Cortex of kidney (tissue), 1 donor: ENCODE measurements around the gene LAGE3.

Source experiments
- DNase-seq: peaks from one replicate; lab custom pipeline; 2025; lab: John Stamatoyannopoulos, UW

LAGE3 gene

DNA sequence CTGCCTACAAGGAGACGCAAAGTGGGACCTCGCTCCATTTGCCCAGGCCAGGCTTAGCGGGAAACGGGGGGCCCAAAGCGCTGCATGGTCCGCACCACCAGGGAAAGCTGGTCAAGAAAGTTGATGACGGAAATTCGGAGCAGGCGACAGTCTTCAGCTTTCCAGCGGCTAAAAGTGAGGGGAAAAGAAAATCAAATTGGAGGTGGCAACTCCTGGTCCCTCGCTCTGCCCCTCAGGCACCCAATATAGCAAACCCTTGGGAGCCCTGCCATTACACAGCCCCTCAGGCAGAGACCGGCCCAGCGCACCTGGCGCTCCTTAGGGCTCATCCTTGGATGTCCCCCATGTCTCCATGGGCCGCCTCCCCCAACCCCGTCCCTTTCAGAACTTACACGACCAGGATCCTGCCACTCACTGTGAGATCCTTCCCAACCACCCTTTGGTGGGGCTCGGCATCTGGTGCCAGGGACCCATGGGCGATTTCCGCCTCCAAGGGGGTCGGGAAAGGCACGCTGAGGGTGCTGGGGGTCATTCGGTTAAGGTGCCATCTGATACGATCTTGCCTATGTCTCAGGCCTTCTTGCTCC lies 1.1 kb downstream of the LAGE3 start:
- no peak for DNase-seq

DNA sequence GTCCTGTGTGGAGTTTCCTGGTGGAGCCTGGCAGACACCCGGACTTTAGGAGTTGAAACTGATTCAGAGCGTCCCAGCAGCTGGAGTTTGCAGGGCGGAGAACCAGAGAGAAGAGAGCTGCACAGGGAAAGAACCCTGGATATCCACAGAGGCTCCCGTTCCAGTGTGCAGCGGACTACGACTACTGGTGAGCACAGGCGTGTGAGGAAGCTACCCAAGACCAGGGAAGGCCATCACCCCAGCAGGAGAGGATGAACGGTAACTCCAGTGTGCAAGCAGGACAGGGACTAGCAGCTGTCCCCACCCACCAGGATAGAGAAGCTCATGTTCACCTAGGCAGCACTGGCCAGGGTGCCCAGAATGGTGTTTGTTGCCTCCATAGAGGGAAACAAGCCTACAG lies 2.3 kb downstream of the LAGE3 start:
- DNase-seq = no peak

DNA sequence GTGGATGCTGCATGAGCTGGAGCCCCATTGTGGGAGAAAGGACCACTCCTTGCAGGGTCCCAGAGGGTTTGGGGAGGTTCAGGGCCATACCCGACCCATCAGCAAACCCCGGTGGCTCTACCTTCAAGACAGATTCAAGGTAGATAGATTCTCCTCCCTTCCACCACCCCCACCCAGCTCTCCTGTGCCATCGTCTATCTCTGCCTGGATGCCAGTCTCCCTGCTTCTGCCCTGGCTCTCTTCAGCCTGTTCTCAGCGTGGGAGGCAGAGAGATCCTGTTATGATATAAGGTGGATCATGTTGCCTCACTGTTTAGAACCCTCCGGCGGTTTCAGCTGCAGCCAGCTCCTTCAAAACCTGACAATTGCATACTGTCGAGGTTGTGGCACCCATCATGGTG lies 5.4 kb downstream of the LAGE3 start:
- no peak for DNase-seq

DNA sequence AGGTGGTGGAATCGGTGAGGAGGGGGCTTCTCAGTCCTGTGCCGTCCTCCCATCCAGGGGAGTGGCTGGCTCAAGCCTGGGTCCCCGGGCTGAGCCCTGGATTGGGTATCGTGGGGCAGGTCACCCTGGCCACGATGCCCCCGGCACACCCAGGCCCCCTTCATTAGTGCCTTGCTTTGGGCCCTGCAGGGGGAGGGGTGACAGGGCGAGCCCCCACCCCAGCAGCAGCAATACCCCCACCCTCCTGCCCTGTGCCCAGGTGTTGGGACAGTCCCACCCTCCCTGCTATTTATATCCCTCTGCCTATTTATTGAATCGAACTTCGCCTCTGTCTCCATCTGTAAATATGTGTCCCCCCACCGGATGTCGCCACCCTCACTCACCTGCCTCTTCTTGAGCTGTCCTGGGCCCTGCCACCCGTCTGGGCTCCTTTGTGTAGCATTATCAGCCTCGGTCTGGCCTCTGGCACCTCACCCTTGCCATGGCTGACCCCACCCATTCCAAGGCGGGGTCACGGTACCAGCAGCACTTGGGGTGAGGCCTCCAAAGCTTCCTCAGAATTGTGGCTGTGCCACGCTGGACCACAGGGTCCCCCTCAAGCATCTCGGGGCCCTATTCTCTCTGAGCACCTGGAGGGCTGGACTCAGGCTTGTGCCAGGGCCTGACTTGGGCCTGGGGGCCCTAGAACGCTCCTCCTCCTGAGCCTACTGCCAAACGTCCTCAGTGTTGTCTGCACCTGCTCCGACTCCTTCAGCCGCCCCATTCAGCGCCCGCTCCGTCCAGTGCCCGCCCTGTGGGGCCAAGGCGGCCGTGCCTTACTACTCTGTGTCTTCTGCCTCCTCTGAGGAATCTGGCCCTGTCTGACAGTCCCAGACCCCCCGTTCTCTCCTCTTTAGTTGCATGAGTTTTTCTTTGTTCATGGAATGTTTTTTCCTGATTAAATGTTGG lies 6.1 kb downstream of the LAGE3 start:
- DNase-seq = no peak

DNA sequence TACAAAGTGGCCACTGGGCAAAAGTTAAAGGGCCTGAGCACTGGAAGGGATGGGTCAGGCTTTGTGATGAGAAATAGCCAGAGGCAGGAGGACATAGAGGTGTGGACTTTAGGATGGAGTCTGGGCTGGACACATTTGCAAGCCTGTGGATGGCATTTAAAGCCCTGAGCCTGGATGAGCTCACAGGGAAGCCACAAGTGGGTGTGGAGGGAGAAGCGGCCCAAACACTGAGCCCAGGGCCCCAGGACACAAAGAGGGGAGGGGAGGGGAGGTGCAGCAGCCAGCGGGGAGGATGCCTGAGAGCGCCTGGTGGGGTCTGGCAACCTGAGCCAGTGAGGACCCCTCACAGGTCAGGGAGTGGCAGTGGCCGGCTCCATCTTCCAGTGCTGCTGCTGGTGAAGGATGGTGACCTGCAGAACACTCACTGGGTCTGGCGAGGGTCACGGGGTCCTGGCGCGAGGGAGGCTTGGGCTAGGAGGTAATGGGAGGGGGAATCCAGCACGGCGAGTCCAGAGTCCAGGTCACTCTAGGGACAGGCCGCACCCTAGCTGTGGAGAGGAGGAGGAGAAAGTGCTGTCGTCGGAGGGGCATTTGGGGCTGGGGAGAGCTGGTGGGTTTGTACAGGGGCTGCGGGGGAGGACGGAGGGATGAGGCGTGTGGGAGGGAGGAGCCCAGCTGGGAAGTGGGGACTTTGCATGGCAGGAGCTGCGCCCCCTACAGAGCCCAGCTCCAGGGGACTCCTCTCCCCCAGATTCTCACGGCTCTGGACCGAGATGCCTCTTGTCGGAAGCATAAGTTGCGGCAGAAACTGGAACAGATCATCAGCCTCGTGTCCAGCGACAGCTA lies 7.0 kb downstream of the LAGE3 start:
- DNase-seq = no peak

DNA sequence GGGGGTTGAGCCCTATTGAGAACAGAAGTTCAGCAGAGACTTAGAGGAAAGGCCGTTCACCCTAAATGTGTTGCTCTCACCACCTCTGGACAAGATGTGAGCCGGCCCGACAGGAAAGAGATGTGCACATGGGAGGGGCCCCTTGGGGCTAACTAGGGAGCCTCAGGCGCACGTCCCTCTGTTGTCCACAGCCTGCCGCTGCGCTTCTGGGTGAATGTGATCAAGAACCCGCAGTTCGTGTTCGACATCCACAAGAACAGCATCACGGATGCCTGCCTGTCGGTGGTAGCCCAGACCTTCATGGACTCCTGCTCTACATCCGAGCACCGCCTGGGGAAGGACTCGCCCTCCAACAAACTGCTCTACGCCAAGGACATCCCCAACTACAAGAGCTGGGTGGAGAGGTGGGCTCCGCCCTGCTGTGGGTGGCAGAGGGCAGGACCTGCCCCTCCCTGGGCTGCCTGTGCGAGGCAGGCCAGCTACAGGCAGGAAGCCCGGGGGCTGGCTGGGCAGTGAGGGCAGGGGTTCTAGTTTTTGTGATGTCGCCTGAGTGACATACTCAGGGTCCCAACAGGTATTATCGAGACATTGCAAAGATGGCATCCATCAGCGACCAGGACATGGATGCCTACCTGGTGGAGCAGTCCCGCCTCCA lies 8.0 kb downstream of the LAGE3 start:
- no peak for DNase-seq

DNA sequence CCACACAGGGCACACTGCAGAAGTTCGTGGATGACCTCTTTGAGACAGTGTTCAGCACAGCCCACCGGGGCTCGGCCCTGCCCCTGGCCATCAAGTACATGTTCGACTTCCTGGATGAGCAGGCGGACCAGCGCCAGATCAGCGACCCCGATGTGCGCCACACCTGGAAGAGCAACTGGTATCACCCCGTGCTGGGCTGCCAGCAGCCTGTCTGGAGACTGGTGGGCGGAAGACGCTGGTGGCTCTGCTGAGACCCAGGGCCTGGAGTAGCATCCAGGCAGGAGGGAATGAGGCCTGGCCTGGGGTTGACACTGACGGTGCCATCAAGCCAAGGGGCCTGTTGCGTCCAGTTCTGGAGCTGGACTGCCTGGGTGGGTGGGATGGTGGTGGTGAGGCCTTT lies 8.6 kb downstream of the LAGE3 start:
- DNase-seq = no peak

DNA sequence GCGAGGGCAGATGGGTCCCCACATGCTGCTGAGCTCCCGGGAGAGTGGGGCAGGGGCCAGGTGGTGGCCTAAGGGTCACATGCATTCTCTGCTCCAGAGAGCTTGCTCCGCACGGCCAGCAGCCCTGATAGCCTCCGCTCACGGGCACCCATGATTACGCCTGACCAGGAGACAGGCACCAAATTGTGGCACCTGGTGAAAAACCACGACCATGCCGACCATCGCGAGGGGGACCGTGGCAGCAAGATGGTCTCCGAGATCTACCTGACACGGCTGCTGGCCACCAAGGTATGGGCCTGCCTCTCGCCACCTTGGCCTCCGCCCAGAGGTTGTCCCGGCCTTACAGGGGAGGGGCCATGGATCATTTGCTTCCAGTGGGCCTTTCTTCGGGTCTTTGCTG lies 9.2 kb downstream of the LAGE3 start:
- DNase-seq = no peak

DNA sequence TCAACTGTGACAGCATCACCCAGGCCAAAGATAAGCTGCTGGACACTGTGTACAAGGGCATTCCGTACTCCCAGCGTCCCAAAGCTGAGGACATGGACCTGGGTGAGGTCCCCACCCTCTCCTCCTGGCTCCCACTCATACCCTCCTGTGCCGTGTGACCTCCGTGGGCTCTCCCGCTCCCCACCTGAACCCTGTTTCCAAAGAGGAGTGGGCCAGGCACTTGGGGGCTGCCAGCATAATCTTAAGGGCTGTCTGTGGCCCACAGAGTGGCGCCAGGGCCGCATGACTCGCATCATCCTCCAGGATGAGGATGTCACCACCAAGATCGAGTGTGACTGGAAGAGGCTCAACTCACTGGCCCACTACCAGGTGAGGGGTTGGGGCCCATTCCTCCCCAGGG lies 10.0 kb downstream of the LAGE3 start:
- no peak for DNase-seq

DNA sequence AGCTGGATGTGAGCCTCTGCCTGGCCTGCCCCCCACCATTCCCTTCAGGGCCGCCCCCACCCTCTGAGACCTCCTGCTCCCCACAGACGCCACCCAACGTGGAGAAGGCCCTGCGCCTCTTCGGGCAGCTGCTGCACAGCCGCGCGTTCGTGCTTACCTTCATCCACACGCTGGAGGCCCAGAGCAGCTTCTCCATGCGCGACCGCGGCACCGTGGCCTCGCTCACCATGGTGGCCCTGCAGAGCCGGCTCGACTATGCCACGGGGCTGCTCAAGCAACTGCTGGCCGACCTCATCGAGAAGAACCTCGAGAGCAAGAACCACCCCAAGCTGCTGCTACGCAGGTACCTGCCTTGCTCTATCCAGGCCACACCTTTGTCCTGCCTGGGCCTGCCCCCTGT lies 10.9 kb downstream of the LAGE3 start:
- DNase-seq = no peak

DNA sequence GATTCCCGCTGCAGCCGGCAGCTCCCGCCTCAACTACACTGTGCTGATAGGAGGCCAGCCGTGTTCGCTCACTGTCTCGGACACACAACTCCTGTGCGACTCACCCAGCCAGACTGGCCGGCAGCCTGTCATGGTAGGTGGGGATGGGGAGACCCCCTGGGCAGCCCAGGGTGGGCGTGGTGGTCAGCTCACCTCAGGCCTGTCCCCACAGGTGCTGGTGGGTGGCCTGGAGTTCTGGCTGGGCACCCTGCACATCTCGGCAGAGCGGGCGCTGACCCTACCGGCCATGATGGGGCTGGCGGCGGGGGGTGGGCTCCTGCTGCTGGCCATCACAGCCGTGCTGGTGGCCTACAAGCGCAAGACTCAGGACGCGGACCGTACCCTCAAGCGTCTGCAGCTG lies 11.5 kb downstream of the LAGE3 start:
- DNase-seq = no peak

DNA sequence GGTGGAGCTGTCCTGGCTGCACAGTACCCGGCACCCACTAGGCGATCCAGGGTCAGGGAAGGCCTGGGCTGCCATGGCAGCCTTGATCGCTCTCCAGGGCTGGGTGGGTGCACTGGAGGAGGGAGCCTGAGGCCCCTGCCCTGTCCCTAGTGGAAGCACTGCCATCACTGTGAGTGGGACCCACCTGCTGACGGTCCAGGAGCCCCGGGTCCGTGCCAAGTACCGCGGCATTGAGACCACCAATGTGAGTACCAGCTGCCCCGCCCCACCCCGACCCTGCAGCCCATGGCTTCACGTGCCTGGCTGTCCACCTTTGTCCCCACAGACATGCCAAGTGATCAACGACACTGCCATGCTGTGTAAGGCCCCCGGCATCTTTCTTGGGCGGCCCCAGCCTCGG lies 12.2 kb downstream of the LAGE3 start:
- DNase-seq = no peak

DNA sequence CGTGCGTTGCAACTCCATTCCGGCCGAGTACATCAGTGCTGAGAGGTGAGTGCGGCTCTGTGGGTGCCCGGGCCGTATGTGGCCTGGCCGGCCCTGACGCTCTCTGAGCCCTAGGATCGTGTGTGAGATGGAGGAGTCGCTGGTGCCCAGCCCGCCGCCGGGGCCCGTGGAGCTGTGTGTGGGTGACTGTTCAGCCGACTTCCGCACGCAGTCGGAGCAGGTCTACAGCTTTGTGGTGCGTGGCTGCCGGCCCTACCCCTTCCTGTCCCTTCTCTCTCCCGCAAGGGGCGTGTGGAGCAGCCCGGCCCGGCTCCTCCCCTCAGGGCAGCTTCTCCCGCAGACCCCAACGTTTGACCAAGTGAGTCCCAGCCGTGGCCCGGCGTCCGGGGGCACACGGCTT lies 13.0 kb downstream of the LAGE3 start:
- no peak for DNase-seq

DNA sequence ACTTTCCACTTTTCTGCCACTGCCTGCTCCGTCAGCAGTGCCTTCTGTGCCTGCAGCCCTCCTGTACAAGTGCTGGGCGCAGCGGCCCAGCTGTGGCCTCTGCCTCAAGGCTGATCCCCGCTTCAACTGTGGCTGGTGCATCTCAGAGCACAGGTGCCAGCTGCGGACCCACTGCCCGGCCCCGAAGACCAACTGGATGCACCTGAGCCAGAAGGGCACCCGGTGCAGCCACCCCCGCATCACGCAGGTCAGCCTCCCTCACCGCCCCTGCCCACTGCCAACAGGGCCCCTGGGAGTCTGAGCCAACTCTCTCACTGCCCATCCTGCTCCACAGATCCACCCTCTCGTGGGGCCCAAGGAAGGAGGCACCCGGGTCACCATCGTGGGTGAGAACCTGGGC lies 13.5 kb downstream of the LAGE3 start:
- DNase-seq = no peak

DNA sequence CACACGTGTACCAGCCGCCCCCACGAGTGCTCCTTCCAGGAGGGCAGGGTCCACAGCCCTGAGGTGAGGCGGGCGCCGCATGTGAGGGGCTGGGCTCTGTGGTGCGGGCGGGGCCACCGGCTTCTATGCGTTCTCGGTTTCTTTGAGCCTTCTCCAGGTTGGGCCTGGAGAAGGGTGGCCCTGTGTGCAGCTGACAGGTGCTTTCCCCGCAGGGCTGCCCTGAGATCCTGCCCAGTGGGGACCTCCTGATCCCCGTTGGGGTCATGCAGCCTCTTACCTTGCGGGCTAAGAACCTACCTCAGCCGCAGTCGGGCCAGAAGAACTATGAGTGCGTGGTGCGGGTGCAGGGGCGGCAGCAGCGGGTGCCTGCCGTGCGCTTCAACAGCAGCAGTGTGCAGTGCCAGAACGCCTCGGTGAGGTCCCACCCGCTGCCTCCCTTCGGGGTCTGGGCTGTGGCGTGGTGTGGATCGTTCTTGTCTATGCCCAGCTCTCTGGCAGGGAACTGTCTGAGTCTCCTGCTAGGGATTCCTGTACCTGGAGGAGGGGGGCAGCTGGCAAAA lies 14.2 kb downstream of the LAGE3 start:
- DNase-seq = no peak

DNA sequence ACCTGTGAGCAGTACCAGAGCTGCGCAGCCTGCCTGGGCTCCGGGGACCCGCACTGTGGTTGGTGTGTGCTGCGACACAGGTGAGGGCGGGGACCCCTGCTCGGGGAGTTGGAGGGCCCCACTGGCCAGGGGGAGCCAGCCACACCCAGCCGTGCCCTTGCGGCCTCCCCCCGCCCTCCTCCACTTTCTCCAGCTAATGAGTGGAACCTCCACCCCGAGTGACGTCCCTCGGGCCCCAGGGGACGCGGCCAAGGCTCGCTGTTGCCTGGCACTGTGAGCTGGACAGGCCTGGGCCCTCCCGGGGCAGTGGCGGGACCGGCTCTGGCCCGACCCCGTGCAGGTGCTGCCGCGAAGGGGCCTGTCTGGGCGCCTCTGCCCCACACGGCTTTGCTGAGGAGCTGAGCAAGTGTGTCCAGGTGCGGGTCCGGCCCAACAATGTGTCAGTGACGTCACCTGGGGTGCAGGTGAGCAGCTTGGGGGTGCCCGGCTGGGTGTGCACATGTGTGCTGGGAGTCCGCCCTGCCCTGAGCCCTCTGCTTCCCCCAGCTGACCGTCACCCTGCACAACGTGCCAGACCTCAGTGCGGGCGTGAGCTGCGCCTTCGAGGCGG lies 15.4 kb downstream of the LAGE3 start:
- DNase-seq = no peak

DNA sequence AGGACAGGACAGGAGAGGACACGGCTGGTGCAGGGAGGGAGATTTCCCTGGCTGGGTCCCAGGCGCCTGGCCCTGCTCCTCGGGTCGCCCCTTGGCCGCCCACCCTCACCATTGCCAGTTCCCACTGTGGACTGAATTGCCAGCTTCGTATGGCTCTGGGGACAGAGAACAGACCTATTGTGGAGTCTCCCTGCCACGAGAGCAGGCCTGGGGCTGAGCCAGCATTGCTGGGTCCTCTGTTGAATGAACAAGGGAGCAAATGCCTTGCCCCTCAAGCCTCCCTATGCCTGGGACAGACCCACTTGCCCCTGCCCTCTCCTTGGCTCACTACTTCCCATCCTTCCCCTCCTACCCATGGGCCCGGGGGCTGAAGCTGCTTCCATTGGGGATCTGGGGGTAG lies 16.7 kb downstream of the LAGE3 start:
- DNase-seq = no peak

DNA sequence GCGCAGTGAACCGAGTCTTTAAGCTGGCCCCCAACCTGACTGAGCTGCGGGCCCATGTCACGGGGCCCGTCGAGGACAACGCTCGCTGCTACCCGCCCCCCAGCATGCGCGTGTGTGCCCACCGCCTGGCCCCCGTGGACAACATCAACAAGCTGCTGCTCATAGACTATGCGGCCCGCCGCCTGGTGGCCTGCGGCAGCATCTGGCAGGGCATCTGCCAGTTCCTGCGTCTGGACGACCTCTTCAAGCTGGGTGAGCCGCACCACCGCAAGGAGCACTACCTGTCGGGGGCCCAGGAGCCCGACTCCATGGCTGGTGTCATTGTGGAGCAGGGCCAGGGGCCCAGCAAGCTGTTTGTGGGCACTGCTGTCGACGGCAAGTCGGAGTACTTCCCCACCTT lies 18.8 kb downstream of the LAGE3 start:
- no peak for DNase-seq

DNA sequence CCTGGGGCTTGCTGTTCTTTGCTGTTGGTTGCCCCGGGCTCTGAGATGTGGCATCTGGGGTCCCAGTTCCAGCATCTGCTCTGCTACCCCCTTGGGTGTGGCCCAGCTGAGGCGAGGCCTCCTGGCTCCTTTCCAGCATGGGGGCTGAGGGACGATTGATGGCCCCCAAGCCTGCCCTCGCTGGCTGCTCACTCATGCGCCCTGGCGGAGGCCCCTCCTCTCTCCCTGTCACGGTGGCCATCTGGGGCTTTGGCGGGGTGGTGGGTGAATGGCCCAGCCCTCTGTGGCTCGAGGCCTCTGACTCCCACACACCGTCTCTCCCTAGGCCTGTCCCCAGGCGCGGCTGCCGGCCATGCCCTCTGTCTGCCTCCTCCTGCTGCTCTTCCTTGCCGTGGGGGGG lies 19.2 kb downstream of the LAGE3 start:
- no peak for DNase-seq

DNA sequence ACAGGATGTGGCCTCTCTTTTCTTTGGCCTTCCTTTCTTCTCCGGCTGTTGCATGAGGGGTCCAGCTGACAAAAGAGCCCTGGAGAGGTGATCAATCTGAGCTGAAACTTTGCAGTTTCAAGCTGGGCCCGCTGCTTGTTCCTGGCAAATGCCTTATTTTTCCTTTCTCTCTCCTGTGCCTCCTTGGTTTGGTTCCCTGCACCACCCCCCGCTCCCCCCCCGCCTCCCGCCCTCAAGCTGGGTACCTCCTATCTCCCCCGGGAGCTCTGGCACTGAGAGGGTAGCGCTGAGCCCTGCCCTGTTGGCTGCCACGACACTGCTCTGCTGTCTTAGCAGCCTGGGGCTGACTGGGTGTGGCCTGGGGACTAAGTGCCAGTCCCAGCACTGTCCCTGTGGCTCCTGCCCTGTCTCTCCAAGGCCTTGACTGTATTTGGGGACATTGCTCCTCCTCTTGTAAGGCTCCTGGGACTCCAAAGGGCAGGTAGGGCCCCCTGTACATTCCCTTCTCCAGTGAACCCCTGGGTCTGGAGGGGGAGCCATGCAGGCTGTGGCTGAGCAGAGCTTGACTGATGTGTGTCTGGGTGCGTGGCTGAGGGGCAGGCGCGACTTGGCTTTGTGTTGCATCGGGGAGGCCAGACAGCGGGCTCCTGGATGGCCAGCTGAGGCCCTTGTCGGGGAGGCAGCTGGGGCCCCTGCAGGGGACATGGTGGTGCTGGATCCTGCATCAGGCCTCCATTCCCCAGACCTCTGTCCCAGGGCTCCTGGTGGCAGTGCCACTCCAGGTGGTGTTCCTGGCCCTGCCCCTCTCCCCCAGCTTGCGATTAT lies 19.9 kb downstream of the LAGE3 start:
- DNase-seq = no peak
